Right atrium auricular region (tissue), 2 donors: Measurements from ENCODE around the gene TEDC2. TPM values are rescaled to one million over a fixed set of nuclear protein-coding genes. Genes with fewer than 3 reads are reported as not detected.

ENCODE experiments used
- DNase-seq: peaks from one replicate; pipeline ENCODE4 v3.0.0-alpha.2; 2019; ENCODE audit warnings: low spot score
- H3K27ac ChIP-seq, 2 donors: fragments of 200-600 bp; sonication (generic); 1 replicate in 1 of 2; 2 replicates in 1 of 2; pipeline ENCODE4 v1.5.1; 2016 to 2019
- H3K27me3 ChIP-seq, 2 donors: fragments of 200-600 bp; sonication (generic); one replicate each; pipeline versions ENCODE4 v1.5.1 to v1.6.0; 2017 to 2019
- H3K36me3 ChIP-seq: fragments of 200-600 bp; sonication (generic); one replicate; pipeline ENCODE4 v1.5.1; 2016
- H3K4me1 ChIP-seq, 2 donors: fragments of 200-600 bp; sonication (generic); one replicate each; pipeline versions ENCODE4 v1.5.1 to v1.6.0; 2017 to 2019
- H3K4me3 ChIP-seq, 2 donors: fragments of 200-600 bp; sonication (generic); 1 replicate in 1 of 2; 2 replicates in 1 of 2; pipeline ENCODE4 v1.5.1; 2017 to 2019; ENCODE audit warnings: mild to moderate bottlenecking in 1 of 2, moderate library complexity in 1 of 2
- H3K9me3 ChIP-seq, 2 donors: fragments of 200-600 bp; sonication (generic); one replicate each; pipeline ENCODE4 v1.5.1; 2019
- CTCF ChIP-seq, 2 donors: fragments of 200-600 bp; sonication (generic); IDR thresholded peaks; one replicate each; pipeline ENCODE4 v1.5.1; 2019; ENCODE audit warnings: antibody characterized with exemption in 2 of 2
- total RNA-seq, 2 donors: library from RNA; depleted of rRNA; stranded (reverse); fragments of >200 nt; gene quantifications; one replicate each; pipeline ENCODE4 v1.1.0, GENCODE V29; 2016

TEDC2 gene
- total RNA-seq, 2 donors from 2014 or later, result 0.63 to 4.1 TPM

GRCh38 chr16:2470234-2470601 lies 10.3 kb downstream of the TEDC2 start:
- Histone ChIP-seq H3K36me3 (no peaks in the 10 kb centered on the region), H3K27me3 (peaks cover 2 to 6% of the 10 kb centered on the region in 2 donors), H3K27ac (no peak overlapping the region), H3K4me3 (no peak overlapping the region), H3K9me3 (no peaks in the 10 kb centered on the region), H3K4me1 (peaks cover 0 to 70% of the 10 kb centered on the region in 2 donors)
- DNase-seq, result no peak
- TF ChIP-seq CTCF (IDR thresholded peaks at IDR 0.05), result no peak

- H3K4me1 ChIP-seq, result peaks cover 0 to 74% of the 10 kb centered on the region in 2 donors
- H3K4me3 ChIP-seq, result peak overlapping the region in 1 of 2 donors; percentile 47
- no peak for DNase-seq
- H3K9me3 ChIP-seq, result no peaks in the 10 kb centered on the region
- H3K36me3 ChIP-seq, result no peaks in the 10 kb centered on the region
- H3K27ac ChIP-seq, result no peak overlapping the region
- peaks cover 2 to 6% of the 10 kb centered on the region in 2 donors for H3K27me3 ChIP-seq
- no peak for TF ChIP-seq CTCF (IDR thresholded peaks at IDR 0.05)
Observed at GRCh38 chr16:2470603-2471015, 10.7 kb downstream of the TEDC2 start.

GRCh38 chr16:2471016-2471652 lies 11.2 kb downstream of the TEDC2 start, which contains the start of gene NTN3:
NTN3 (plus strand) TSS chr16:2471297; CDS start chr16:2471702, 405 bp downstream.
- DNase-seq, result no peak
- no peaks in the 10 kb centered on the region for H3K9me3 ChIP-seq
- H3K4me1 ChIP-seq, result peaks cover 0 to 80% of the 10 kb centered on the region in 2 donors

GRCh38 chr16:2471653-2472487 lies 12.0 kb downstream of the TEDC2 start:
- Histone ChIP-seq H3K9me3 (no peaks in the 10 kb centered on the region), H3K4me3 (peak overlapping the region; percentile 15 to 47), H3K4me1 (peaks cover 0 to 81% of the 10 kb centered on the region in 2 donors), H3K27ac (no peak overlapping the region), H3K27me3 (peaks cover 2 to 6% of the 10 kb centered on the region in 2 donors), H3K36me3 (no peaks in the 10 kb centered on the region)
- no peak for TF ChIP-seq CTCF (IDR thresholded peaks at IDR 0.05)
- DNase-seq, result no peak

More at GRCh38 chr16:2471016-2471652, 11.2 kb downstream of the TEDC2 start, which contains the start of gene NTN3:
- Histone ChIP-seq H3K36me3 (no peaks in the 10 kb centered on the region), H3K4me3 (peak within 1 kb of the TSS; percentile 15 to 47), H3K27me3 (peaks cover 2 to 6% of the 10 kb centered on the region in 2 donors), H3K27ac (no peak within 1 kb of the TSS)
- no peak for TF ChIP-seq CTCF (IDR thresholded peaks at IDR 0.05)

GRCh38 chr16:2472488-2472864 lies 12.6 kb downstream of the TEDC2 start:
- Histone ChIP-seq H3K27ac (no peak overlapping the region), H3K9me3 (no peaks in the 10 kb centered on the region), H3K36me3 (no peaks in the 10 kb centered on the region), H3K4me3 (no peak overlapping the region), H3K27me3 (peaks cover 2 to 6% of the 10 kb centered on the region in 2 donors), H3K4me1 (peaks cover 0 to 76% of the 10 kb centered on the region in 2 donors)
- no peak for DNase-seq
- no peak for TF ChIP-seq CTCF (IDR thresholded peaks at IDR 0.05)
